GM21360 (cell line): ENCODE results near the gene GNA14.
"Not testable (repeated sequence)": the region's sequence is repeated elsewhere in the genome, so short reads cannot be mapped to it uniquely, and the experiment has no call there.

Source experiments
- ATAC-seq: cut with Tn5 transposase; IDR thresholded peaks from one replicate; pipeline ENCODE4 v1.9.1; 2021; ENCODE audit warnings: mild to moderate bottlenecking, moderate library complexity; ENCODE audit not compliant: unreplicated experiment

The GNA14 gene

GRCh38 chr9:77497322-77498198 is 150.6 kb downstream of the GNA14 start:
- ATAC-seq: no peak

GRCh38 chr9:77495834-77496671 is 152.1 kb downstream of the GNA14 start:
- ATAC-seq: no peak

- ATAC-seq: not testable (repeated sequence)
Measured at GRCh38 chr9:77490279-77490678, 157.8 kb downstream of the GNA14 start.

- not testable (repeated sequence) for ATAC-seq
Measured at GRCh38 chr9:77489405-77490163, 158.5 kb downstream of the GNA14 start.

GRCh38 chr9:77488439-77489126 is 159.5 kb downstream of the GNA14 start:
- no peak for ATAC-seq

- no peak for ATAC-seq
Measured at GRCh38 chr9:77486968-77487367, 161.2 kb downstream of the GNA14 start.

GRCh38 chr9:77486463-77486862 is 161.7 kb downstream of the GNA14 start:
- ATAC-seq: no peak

- peak; percentile 98 for ATAC-seq
Measured at GRCh38 chr9:77475641-77476473, 172.3 kb downstream of the GNA14 start.

GRCh38 chr9:77474936-77475335 is 173.2 kb downstream of the GNA14 start:
- no peak for ATAC-seq

- ATAC-seq: no peak
Measured at GRCh38 chr9:77472646-77473045, 175.5 kb downstream of the GNA14 start.

GRCh38 chr9:77471572-77471971 is 176.6 kb downstream of the GNA14 start:
- no peak for ATAC-seq

GRCh38 chr9:77469515-77470231 is 178.4 kb downstream of the GNA14 start:
- ATAC-seq: no peak

GRCh38 chr9:77464661-77465060 is 183.5 kb downstream of the GNA14 start:
- no peak for ATAC-seq

- ATAC-seq: no peak
Measured at GRCh38 chr9:77463151-77463550, 185.0 kb downstream of the GNA14 start.

- ATAC-seq: no peak
Measured at GRCh38 chr9:77462066-77462465, 186.1 kb downstream of the GNA14 start.

- no peak for ATAC-seq
Measured at GRCh38 chr9:77460938-77461337, 187.2 kb downstream of the GNA14 start.

GRCh38 chr9:77457916-77458592 is 190.1 kb downstream of the GNA14 start:
- peak; percentile 78 for ATAC-seq

- peak; percentile 70 for ATAC-seq
Measured at GRCh38 chr9:77456829-77457437, 191.2 kb downstream of the GNA14 start.
